HCT116 (cell line): ENCODE data around the gene TCERG1L. TPM values are rescaled to one million over a fixed set of nuclear protein-coding genes. Genes with fewer than 3 reads are reported as not detected.
A peak's percentile ranks its signal among the peaks of the same experiment; 100 is the strongest.

ENCODE experiments used
- ATAC-seq: fragments of 200-7000 bp; cut with Tn5 transposase; 2 replicates; pipeline ENCODE4 v1.9.1; 2020; ENCODE audit warnings: mild to moderate bottlenecking, moderate library complexity
- BruUV-seq: library from RNA; stranded (reverse); fragments of 400-500 nt; replicated peaks from 2 replicates; lab custom pipeline; 2021; lab: Mats Ljungman, UMichigan
- CTCF ChIA-PET: fragments of 300-600 bp; sonication (Branson Sonifier 250); formaldehyde crosslinking; loops from one replicate; lab custom pipeline; 2021; ENCODE audit warnings: antibody characterized with exemption; lab: Charles Lee
- POLR2A ChIA-PET: fragments of 300-600, 350-600 bp; sonication (Branson Sonifier 250); formaldehyde crosslinking; loops from one replicate; lab custom pipeline; 2021; ENCODE audit warnings: antibody characterized with exemption; lab: Charles Lee
- RAD21 ChIA-PET, 2 experiments: fragments of 300-600 bp; sonication (Branson Sonifier 250); formaldehyde crosslinking; loops; one replicate each; lab custom pipeline; 2023; ENCODE audit warnings: low total read pairs in 2 of 2; ENCODE audit not compliant: uncharacterized antibody in 2 of 2, unreplicated experiment in 2 of 2, low non-redundant PET in 1 of 2; lab: Charles Lee
- DNase-seq: peaks from one replicate; pipeline ENCODE4 v3.0.0-alpha.2; 2010; ENCODE audit warnings: low read depth, low spot score
- H2AFZ ChIP-seq: fragments of 200-600 bp; shearing (Covaris generic), sonication (generic); 2 replicates; pipeline ENCODE4 v1.6.1; 2017; ENCODE audit warnings: low read depth, mixed run types, mixed read lengths, antibody characterized with exemption, low read length; ENCODE audit not compliant: poor library complexity, severe bottlenecking
- H3K27ac ChIP-seq: 2 replicates; pipeline ENCODE4 v1.5.1; 2012; ENCODE audit warnings: low read depth, low read length
- H3K27me3 ChIP-seq: fragments of 200-600 bp; sonication (generic); 2 replicates; pipeline ENCODE4 v1.6.1; 2016; ENCODE audit warnings: mixed run types, low read length, mixed read lengths; ENCODE audit not compliant: insufficient read depth
- H3K36me3 ChIP-seq, 2 experiments: fragments of 200-500 bp in 1 of 2; fragments of 200-600 bp in 1 of 2; sonication (Bioruptor generic) in 1 of 2; sonication (generic) in 1 of 2; 2 replicates each; pipeline versions ENCODE4 v1.5.1 to v1.6.1; 2014 to 2016; ENCODE audit warnings: low read length in 2 of 2, inconsistent platforms in 1 of 2, mixed read lengths in 1 of 2, mixed run types in 1 of 2; ENCODE audit not compliant: insufficient read depth in 2 of 2, control insufficient read depth in 1 of 2
- H3K4me1 ChIP-seq, 2 experiments: fragments of 200-600 bp in 1 of 2; sonication (generic) in 1 of 2; 2 replicates each; pipeline versions ENCODE4 v1.5.1 to v1.6.1; 2012 to 2017; ENCODE audit warnings: low read length in 2 of 2, inconsistent platforms in 1 of 2, mild to moderate bottlenecking in 1 of 2, mixed read lengths in 1 of 2, mixed run types in 1 of 2, moderate library complexity in 1 of 2; ENCODE audit not compliant: insufficient read depth in 2 of 2, control insufficient read depth in 1 of 2
- H3K4me2 ChIP-seq: fragments of 200-600 bp; sonication (generic); 2 replicates; pipeline ENCODE4 v1.6.1; 2017; ENCODE audit warnings: mixed run types, low read length, mixed read lengths
- H3K4me3 ChIP-seq, 2 experiments: fragments of 200-600 bp in 1 of 2; sonication (generic) in 1 of 2; replicated peaks in 1 of 2; 2 replicates each; pipeline ENCODE4 v1.5.1; 2011 to 2016; ENCODE audit warnings: low read length in 2 of 2, control low read depth in 1 of 2, low read depth in 1 of 2, mild to moderate bottlenecking in 1 of 2, mixed read lengths in 1 of 2, mixed run types in 1 of 2
- H3K79me2 ChIP-seq: fragments of 200-600 bp; sonication (generic); 2 replicates; pipeline ENCODE4 v1.6.1; 2017; ENCODE audit warnings: mild to moderate bottlenecking, mixed run types, low read length, moderate library complexity, mixed read lengths; ENCODE audit not compliant: insufficient read depth
- H3K9ac ChIP-seq: fragments of 200-600 bp; sonication (generic); 2 replicates; pipeline ENCODE4 v1.6.1; 2016; ENCODE audit warnings: low read length, mixed read lengths
- H3K9me2 ChIP-seq: fragments of 200-600 bp; sonication (generic), shearing (Covaris generic); 2 replicates; pipeline ENCODE4 v1.6.1; 2017; ENCODE audit warnings: mixed run types, mild to moderate bottlenecking, moderate library complexity; ENCODE audit not compliant: insufficient read depth
- H3K9me3 ChIP-seq, 2 experiments: fragments of 200-500 bp in 1 of 2; fragments of 200-600 bp in 1 of 2; sonication (Bioruptor generic) in 1 of 2; sonication (generic) in 1 of 2; 2 replicates each; pipeline ENCODE4 v1.6.1; 2014 to 2017; ENCODE audit warnings: low read length in 2 of 2, mixed read lengths in 2 of 2, inconsistent platforms in 1 of 2, low read depth in 1 of 2, mild to moderate bottlenecking in 1 of 2, mixed run types in 1 of 2, moderate library complexity in 1 of 2; ENCODE audit not compliant: control insufficient read depth in 1 of 2, insufficient read depth in 1 of 2
- H4K20me1 ChIP-seq: fragments of 200-600 bp; sonication (generic), shearing (Covaris generic); 2 replicates; pipeline ENCODE4 v1.6.1; 2017; ENCODE audit warnings: mixed run types, mild to moderate bottlenecking, moderate library complexity; ENCODE audit not compliant: insufficient read depth
- CEBPB ChIP-seq: IDR thresholded peaks from 2 replicates; pipeline ENCODE4 v1.6.1; 2012; ENCODE audit warnings: low read depth
- EGR1 ChIP-seq: IDR thresholded peaks from 2 replicates; pipeline ENCODE4 v1.6.1; 2012; ENCODE audit warnings: low read depth
- ELF1 ChIP-seq: IDR thresholded peaks from 2 replicates; pipeline ENCODE4 v1.6.1; 2012; ENCODE audit warnings: low read depth, borderline replicate concordance
- EZH2 ChIP-seq: fragments of 200-600 bp; sonication (generic); IDR thresholded peaks from 2 replicates; pipeline ENCODE4 v1.6.1; 2017; ENCODE audit warnings: antibody characterized with exemption, mixed run types
- EZH2phosphoT487 ChIP-seq: fragments of 200-600 bp; IDR thresholded peaks from 2 replicates; pipeline ENCODE4 v1.6.1; 2018; ENCODE audit warnings: antibody characterized with exemption, borderline replicate concordance
- POLR2A ChIP-seq: IDR thresholded peaks from 2 replicates; pipeline ENCODE4 v1.7.0; 2011; ENCODE audit warnings: borderline replicate concordance; ENCODE audit not compliant: insufficient read depth, insufficient read length; ENCODE audit errors: extremely low read depth
- POLR2AphosphoS5 ChIP-seq: IDR thresholded peaks from 2 replicates; pipeline ENCODE4 v1.6.1; 2011; ENCODE audit warnings: mild to moderate bottlenecking, low read depth, low read length, moderate library complexity
- RAD21 ChIP-seq: IDR thresholded peaks from 2 replicates; pipeline ENCODE4 v1.6.1; 2012; ENCODE audit warnings: low read depth, mild to moderate bottlenecking
- SIN3A ChIP-seq: IDR thresholded peaks from 2 replicates; pipeline ENCODE4 v1.6.1; 2012; ENCODE audit warnings: low read depth
- SP1 ChIP-seq: IDR thresholded peaks from 2 replicates; pipeline ENCODE4 v1.6.1; 2012; ENCODE audit warnings: low read depth
- TCF7L2 ChIP-seq: IDR thresholded peaks from 2 replicates; pipeline ENCODE4 v1.7.0; 2011; ENCODE audit warnings: borderline replicate concordance, inconsistent platforms; ENCODE audit not compliant: insufficient read depth, insufficient read length; ENCODE audit errors: extremely low read depth
- YY1 ChIP-seq: IDR thresholded peaks from 2 replicates; pipeline ENCODE4 v1.6.1; 2011; ENCODE audit warnings: low read length, low read depth, moderate library complexity, mild to moderate bottlenecking; ENCODE audit not compliant: insufficient replicate concordance; ENCODE audit errors: extremely low read depth
- ZNF274 ChIP-seq: fragments of 200-500 bp; sonication (Bioruptor generic); IDR thresholded peaks from 2 replicates; pipeline ENCODE4 v1.6.1; 2014; ENCODE audit warnings: mild to moderate bottlenecking, low read depth, low read length, inconsistent platforms
- intact Hi-C: fragments of 100-400 bp; cut with micrococcal nuclease; formaldehyde crosslinking; loops from 2 replicates; pipeline ENCODE4 v1.10.0; 2022
- total RNA-seq: library from RNA; stranded (reverse); gene quantifications from one replicate; pipeline ENCODE4 v1.2.1, GENCODE V29; 2021; ENCODE audit not compliant: unreplicated experiment
- TF ChIP-seq, protein P1 (sequence below): IDR thresholded peaks from 2 replicates; pipeline ENCODE4 v1.6.1; 2012
- TF ChIP-seq, protein P2 (sequence below): IDR thresholded peaks from 2 replicates; pipeline ENCODE4 v1.6.1; 2012; ENCODE audit warnings: low read depth
- TF ChIP-seq, protein P3 (sequence below), 3 experiments: fragments of 200-600 bp in 1 of 3; sonication (generic) in 1 of 3; IDR thresholded peaks in 2 of 3; conservative IDR thresholded peaks in 1 of 3; 2 replicates each; pipeline ENCODE4 v1.5.1; 2012 to 2017; ENCODE audit warnings: low read depth in 2 of 3, low read length in 2 of 3, antibody characterized with exemption in 1 of 3, borderline replicate concordance in 1 of 3, control low read depth in 1 of 3, mild to moderate bottlenecking in 1 of 3, mixed read lengths in 1 of 3, mixed run types in 1 of 3, moderate library complexity in 1 of 3; ENCODE audit not compliant: insufficient read depth in 1 of 3

Gene TCERG1L
- total RNA-seq, 1 experiment from 2014 or later, result not detected

DNA sequence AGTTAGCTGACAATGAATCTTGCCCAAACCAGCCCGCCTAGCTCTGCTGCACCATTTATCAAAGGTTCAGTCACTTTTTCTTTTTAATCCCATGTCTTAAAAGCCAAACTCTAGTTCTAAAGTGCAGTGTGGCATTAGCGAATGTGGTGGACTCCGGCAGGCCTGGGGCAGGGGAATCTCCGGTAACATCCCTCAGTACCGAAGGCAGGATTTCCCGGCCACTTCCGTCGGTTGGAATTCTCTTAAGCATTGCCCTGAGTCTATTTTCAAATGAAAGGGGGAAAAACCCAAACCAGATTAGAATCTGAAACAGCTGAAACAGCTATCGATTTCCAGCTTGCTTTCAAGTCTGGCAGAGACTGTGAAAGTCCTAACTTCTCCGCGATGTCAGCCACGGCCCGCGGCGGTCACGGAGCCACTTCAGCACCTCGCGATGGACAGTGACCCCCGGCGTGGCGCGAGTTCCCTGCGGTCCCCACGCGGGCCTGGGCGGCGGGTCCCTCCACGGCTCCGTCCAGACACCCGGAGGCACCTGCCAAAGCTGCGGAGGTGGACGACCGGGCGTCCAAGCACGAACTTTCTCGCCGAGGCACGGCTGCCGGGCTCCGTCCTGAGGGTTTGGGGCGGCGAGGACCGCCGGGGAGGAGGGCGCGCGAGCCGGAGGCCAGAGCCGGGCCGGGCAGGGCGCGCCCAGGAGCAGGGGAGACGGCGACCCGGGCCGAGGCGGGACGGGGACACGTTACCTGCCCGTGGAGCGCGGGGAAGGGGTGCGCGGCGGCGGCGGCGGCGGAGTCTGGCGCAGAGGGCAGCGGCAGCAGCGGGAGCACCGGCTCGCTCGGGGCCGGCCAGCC lies 745 bp downstream of the TCERG1L start (continued):
- TF ChIP-seq, protein P1, sequence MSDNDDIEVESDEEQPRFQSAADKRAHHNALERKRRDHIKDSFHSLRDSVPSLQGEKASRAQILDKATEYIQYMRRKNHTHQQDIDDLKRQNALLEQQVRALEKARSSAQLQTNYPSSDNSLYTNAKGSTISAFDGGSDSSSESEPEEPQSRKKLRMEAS, result no peak
- TF ChIP-seq EZH2 (no peak), SP1 (no peak), CEBPB (no peak), ELF1 (no peak), YY1 (no peak)
- TF ChIP-seq, protein P2, sequence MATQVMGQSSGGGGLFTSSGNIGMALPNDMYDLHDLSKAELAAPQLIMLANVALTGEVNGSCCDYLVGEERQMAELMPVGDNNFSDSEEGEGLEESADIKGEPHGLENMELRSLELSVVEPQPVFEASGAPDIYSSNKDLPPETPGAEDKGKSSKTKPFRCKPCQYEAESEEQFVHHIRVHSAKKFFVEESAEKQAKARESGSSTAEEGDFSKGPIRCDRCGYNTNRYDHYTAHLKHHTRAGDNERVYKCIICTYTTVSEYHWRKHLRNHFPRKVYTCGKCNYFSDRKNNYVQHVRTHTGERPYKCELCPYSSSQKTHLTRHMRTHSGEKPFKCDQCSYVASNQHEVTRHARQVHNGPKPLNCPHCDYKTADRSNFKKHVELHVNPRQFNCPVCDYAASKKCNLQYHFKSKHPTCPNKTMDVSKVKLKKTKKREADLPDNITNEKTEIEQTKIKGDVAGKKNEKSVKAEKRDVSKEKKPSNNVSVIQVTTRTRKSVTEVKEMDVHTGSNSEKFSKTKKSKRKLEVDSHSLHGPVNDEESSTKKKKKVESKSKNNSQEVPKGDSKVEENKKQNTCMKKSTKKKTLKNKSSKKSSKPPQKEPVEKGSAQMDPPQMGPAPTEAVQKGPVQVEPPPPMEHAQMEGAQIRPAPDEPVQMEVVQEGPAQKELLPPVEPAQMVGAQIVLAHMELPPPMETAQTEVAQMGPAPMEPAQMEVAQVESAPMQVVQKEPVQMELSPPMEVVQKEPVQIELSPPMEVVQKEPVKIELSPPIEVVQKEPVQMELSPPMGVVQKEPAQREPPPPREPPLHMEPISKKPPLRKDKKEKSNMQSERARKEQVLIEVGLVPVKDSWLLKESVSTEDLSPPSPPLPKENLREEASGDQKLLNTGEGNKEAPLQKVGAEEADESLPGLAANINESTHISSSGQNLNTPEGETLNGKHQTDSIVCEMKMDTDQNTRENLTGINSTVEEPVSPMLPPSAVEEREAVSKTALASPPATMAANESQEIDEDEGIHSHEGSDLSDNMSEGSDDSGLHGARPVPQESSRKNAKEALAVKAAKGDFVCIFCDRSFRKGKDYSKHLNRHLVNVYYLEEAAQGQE, result no peak

DNA sequence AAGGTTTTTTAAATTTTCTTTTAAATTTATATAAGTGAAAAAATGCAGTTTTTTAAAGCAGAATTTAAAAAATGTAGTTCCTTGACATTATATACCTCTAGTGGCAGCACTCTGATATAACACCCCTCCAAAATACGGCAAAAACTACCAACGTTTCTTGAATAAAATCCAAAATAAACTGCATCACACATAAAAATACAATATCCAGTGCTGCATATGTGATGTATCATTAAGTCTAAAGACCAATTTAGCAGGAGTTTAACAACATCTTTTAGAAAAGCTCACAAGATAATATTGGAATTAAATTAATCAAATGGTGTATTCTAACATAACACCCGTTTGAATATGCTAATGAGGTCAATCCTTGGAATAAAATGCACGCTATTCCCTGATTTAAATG lies 1.4 kb downstream of the TCERG1L start:
- no peak overlapping the region for H3K4me3 ChIP-seq
- ChIA-PET RAD21 (no interaction called here), POLR2A (no interaction called here), CTCF (no interaction called here)
- H3K27me3 ChIP-seq, result no peaks in the 10 kb centered on the region; the same call in 1 of the 2 replicates
- H4K20me1 ChIP-seq, result no peaks in the 10 kb centered on the region
- no peaks in the 10 kb centered on the region for H3K4me1 ChIP-seq
- no peak overlapping the region for H3K27ac ChIP-seq
- no peaks in the 10 kb centered on the region for H3K79me2 ChIP-seq
- no peaks in the 10 kb centered on the region for H3K9me3 ChIP-seq
- no TSS peak for BruUV-seq
- intact Hi-C loops, result no loop called here
- H2AFZ ChIP-seq, result no peak overlapping the region
- DNase-seq (no peak), ATAC-seq (no peak)
- H3K9ac ChIP-seq, result no peak overlapping the region
- no peak overlapping the region for H3K4me2 ChIP-seq
- TF ChIP-seq ELF1 (no peak), RAD21 (0 out of 2 replicates have a peak, but pooled peaks have one; percentile 4), YY1 (no peak), EZH2phosphoT487 (no peak), POLR2AphosphoS5 (no peak), SIN3A (no peak), EGR1 (no peak), TCF7L2 (no peak), ZNF274 (no peak), POLR2A (no peak)
- TF ChIP-seq, protein P3, sequence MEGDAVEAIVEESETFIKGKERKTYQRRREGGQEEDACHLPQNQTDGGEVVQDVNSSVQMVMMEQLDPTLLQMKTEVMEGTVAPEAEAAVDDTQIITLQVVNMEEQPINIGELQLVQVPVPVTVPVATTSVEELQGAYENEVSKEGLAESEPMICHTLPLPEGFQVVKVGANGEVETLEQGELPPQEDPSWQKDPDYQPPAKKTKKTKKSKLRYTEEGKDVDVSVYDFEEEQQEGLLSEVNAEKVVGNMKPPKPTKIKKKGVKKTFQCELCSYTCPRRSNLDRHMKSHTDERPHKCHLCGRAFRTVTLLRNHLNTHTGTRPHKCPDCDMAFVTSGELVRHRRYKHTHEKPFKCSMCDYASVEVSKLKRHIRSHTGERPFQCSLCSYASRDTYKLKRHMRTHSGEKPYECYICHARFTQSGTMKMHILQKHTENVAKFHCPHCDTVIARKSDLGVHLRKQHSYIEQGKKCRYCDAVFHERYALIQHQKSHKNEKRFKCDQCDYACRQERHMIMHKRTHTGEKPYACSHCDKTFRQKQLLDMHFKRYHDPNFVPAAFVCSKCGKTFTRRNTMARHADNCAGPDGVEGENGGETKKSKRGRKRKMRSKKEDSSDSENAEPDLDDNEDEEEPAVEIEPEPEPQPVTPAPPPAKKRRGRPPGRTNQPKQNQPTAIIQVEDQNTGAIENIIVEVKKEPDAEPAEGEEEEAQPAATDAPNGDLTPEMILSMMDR (IDR thresholded peaks at IDR 0.05 in 2 of 3, conservative IDR thresholded peaks at IDR 0.05 in 1 of 3; ENCODE audit: borderline replicate concordance in 1 of 3, insufficient read depth in 1 of 3, low read depth in 2 of 3, low read length in 2 of 3), result 0 out of 6 replicates have a peak, but pooled peaks of 2 of the 3 experiments have one; percentile 11 to 16
- no peaks in the 10 kb centered on the region for H3K36me3 ChIP-seq
- H3K9me2 ChIP-seq, result no peaks in the 10 kb centered on the region
